H1 (cell line): ENCODE data around the gene CYP11A1. TPM values are rescaled to one million over a fixed set of nuclear protein-coding genes. Genes with fewer than 3 reads are reported as not detected.

Experiments
- CTCF ChIA-PET: fragments of 300-600 bp; sonication (Branson Sonifier 250); formaldehyde crosslinking; loops from one replicate; lab custom pipeline; 2021; ENCODE audit not compliant: partially characterized antibody; lab: Charles Lee
- POLR2A ChIA-PET: fragments of 300-600 bp; sonication (Branson Sonifier 250); formaldehyde crosslinking; loops from one replicate; lab custom pipeline; 2021; ENCODE audit warnings: inconsistent platforms; ENCODE audit not compliant: partially characterized antibody; lab: Charles Lee
- DNase-seq, 2 experiments: peaks; one replicate each; pipeline versions ENCODE4 v3.0.0 to v3.0.0-alpha.2; 2010 to 2022; ENCODE audit warnings: low spot score in 2 of 2, low read depth in 1 of 2, mixed read lengths in 1 of 2
- FAIRE-seq: peaks from 2 replicates; lab custom pipeline; 2011; peaks lifted over from hg19 to GRCh38; lab: Jason Lieb, UNC
- H2AFZ ChIP-seq: 2 replicates; pipeline ENCODE4 v1.8.1; 2012; ENCODE audit warnings: low read length, inconsistent platforms
- H2AK5ac ChIP-seq: 2 replicates; pipeline ENCODE4 v1.6.1; 2013; ENCODE audit warnings: low read depth, low read length
- H2BK120ac ChIP-seq: replicated peaks from 2 replicates; pipeline ENCODE3; 2013; ENCODE audit warnings: low read depth, low read length, inconsistent platforms
- H2BK12ac ChIP-seq: 2 replicates; pipeline ENCODE4 v1.6.1; 2013; ENCODE audit warnings: low read depth, low read length
- H2BK15ac ChIP-seq: 2 replicates; pipeline ENCODE4 v1.6.1; 2013; ENCODE audit warnings: low read length
- H2BK20ac ChIP-seq: 2 replicates; pipeline ENCODE4 v1.6.1; 2013; ENCODE audit warnings: low read length
- H2BK5ac ChIP-seq: 2 replicates; pipeline ENCODE4 v1.6.1; 2013; ENCODE audit warnings: low read depth, low read length
- H3K14ac ChIP-seq: 2 replicates; pipeline ENCODE4 v1.6.1; 2013; ENCODE audit warnings: inconsistent platforms; ENCODE audit not compliant: insufficient read length
- H3K18ac ChIP-seq: 2 replicates; pipeline ENCODE4 v1.6.1; 2013; ENCODE audit warnings: low read length; ENCODE audit errors: extremely low read depth
- H3K23ac ChIP-seq: 2 replicates; pipeline ENCODE4 v1.6.1; 2013; ENCODE audit warnings: inconsistent platforms; ENCODE audit not compliant: insufficient read length
- H3K23me2 ChIP-seq: 2 replicates; pipeline ENCODE4 v1.6.1; 2013; ENCODE audit warnings: low read depth, low read length
- H3K27ac ChIP-seq: 2 replicates; pipeline ENCODE4 v1.6.1; 2011; ENCODE audit warnings: low read depth, low read length, inconsistent platforms
- H3K27me3 ChIP-seq, 4 experiments: replicated peaks in 1 of 4; 1 replicate in 1 of 4; 2 replicates in 3 of 4; pipeline versions ENCODE4 v1.6.1 to v1.8.1; 2011 to 2013; ENCODE audit warnings: low read length in 3 of 4, mild to moderate bottlenecking in 3 of 4, inconsistent platforms in 2 of 4, mixed read lengths in 2 of 4, moderate library complexity in 1 of 4; ENCODE audit not compliant: control insufficient read depth in 3 of 4, insufficient read depth in 3 of 4; ENCODE audit errors: extremely low read depth in 1 of 4
- H3K36me3 ChIP-seq, 4 experiments: 2 replicates each; pipeline versions ENCODE4 v1.6.1 to v1.8.1; 2011 to 2013; ENCODE audit warnings: mild to moderate bottlenecking in 4 of 4, low read length in 3 of 4, moderate library complexity in 2 of 4, control low read depth in 1 of 4, inconsistent platforms in 1 of 4; ENCODE audit not compliant: insufficient read depth in 4 of 4, control insufficient read depth in 2 of 4
- H3K4ac ChIP-seq: replicated peaks from 2 replicates; pipeline ENCODE3; 2013; ENCODE audit warnings: low read length, low read depth, mixed read lengths, inconsistent platforms; ENCODE audit not compliant: insufficient read length
- H3K4me1 ChIP-seq, 4 experiments: replicated peaks in 1 of 4; 1 replicate in 1 of 4; 2 replicates in 3 of 4; pipeline versions ENCODE4 v1.6.1 to v1.8.1; 2011 to 2013; ENCODE audit warnings: low read length in 3 of 4, inconsistent platforms in 2 of 4, mixed read lengths in 1 of 4; ENCODE audit not compliant: insufficient read depth in 4 of 4, control insufficient read depth in 3 of 4
- H3K4me2 ChIP-seq, 2 experiments: 2 replicates each; pipeline versions ENCODE4 v1.6.1 to v1.8.1; 2011 to 2013; ENCODE audit warnings: low read depth in 2 of 2, low read length in 2 of 2, control low read depth in 1 of 2, inconsistent platforms in 1 of 2, mild to moderate bottlenecking in 1 of 2; ENCODE audit not compliant: insufficient read depth in 1 of 2
- H3K4me3 ChIP-seq, 4 experiments: fragments of 200-600, 300-600 bp in 1 of 4; sonication (generic), shearing (Covaris generic), sonication (Bioruptor Twin) in 1 of 4; 2 replicates each; pipeline versions ENCODE4 v1.5.1 to v1.8.1; 2011 to 2016; ENCODE audit warnings: low read length in 4 of 4, low read depth in 3 of 4, control low read depth in 2 of 4, inconsistent platforms in 2 of 4, mild to moderate bottlenecking in 2 of 4, mixed read lengths in 1 of 4, moderate library complexity in 1 of 4; ENCODE audit not compliant: insufficient read depth in 2 of 4; ENCODE audit errors: extremely low read depth in 1 of 4
- H3K56ac ChIP-seq: replicated peaks from 2 replicates; pipeline ENCODE3; 2013; ENCODE audit warnings: low read depth, mild to moderate bottlenecking, mixed read lengths, low read length, inconsistent platforms; ENCODE audit not compliant: insufficient read length
- H3K79me1 ChIP-seq: 2 replicates; pipeline ENCODE4 v1.6.1; 2013; ENCODE audit warnings: low read depth, low read length, control low read depth
- H3K79me2 ChIP-seq, 2 experiments: 2 replicates each; pipeline versions ENCODE4 v1.6.1 to v1.8.1; 2012 to 2013; ENCODE audit warnings: low read length in 2 of 2, mild to moderate bottlenecking in 2 of 2, inconsistent platforms in 1 of 2; ENCODE audit not compliant: insufficient read depth in 2 of 2, control insufficient read depth in 1 of 2
- H3K9ac ChIP-seq, 4 experiments: replicated peaks in 1 of 4; 1 replicate in 1 of 4; 2 replicates in 3 of 4; pipeline versions ENCODE4 v1.6.1 to v1.8.1; 2011 to 2013; ENCODE audit warnings: low read depth in 3 of 4, low read length in 3 of 4, control low read depth in 2 of 4, mild to moderate bottlenecking in 2 of 4, moderate library complexity in 2 of 4, inconsistent platforms in 1 of 4; ENCODE audit errors: extremely low read depth in 1 of 4
- H3K9me3 ChIP-seq, 2 experiments: 2 replicates each; pipeline versions ENCODE4 v1.6.1 to v1.8.1; 2012 to 2013; ENCODE audit warnings: mild to moderate bottlenecking in 2 of 2, moderate library complexity in 2 of 2, control low read depth in 1 of 2, inconsistent platforms in 1 of 2, low read depth in 1 of 2, low read length in 1 of 2, mixed read lengths in 1 of 2; ENCODE audit not compliant: insufficient read depth in 2 of 2
- H4K20me1 ChIP-seq, 2 experiments: replicated peaks in 1 of 2; 2 replicates each; pipeline versions ENCODE3 to v1.8.1; 2011 to 2013; ENCODE audit warnings: inconsistent platforms in 2 of 2, low read length in 2 of 2, mild to moderate bottlenecking in 1 of 2; ENCODE audit not compliant: insufficient read depth in 2 of 2, control insufficient read depth in 1 of 2
- H4K5ac ChIP-seq: 2 replicates; pipeline ENCODE4 v1.6.1; 2013; ENCODE audit warnings: low read length, low read depth, mixed read lengths, inconsistent platforms; ENCODE audit not compliant: insufficient read length
- H4K8ac ChIP-seq: 2 replicates; pipeline ENCODE4 v1.8.0; 2013; ENCODE audit warnings: mild to moderate bottlenecking, moderate library complexity, low read length, inconsistent platforms; ENCODE audit not compliant: insufficient read depth; ENCODE audit errors: extremely low read depth
- H4K91ac ChIP-seq: replicated peaks from 2 replicates; pipeline ENCODE3; 2013; ENCODE audit warnings: low read length, mixed read lengths, inconsistent platforms; ENCODE audit not compliant: insufficient read length
- CREB1 ChIP-seq: IDR thresholded peaks from 2 replicates; pipeline ENCODE4 v1.6.1; 2012; ENCODE audit warnings: inconsistent platforms
- CTCF ChIP-seq, 3 experiments: IDR thresholded peaks; 1 replicate in 2 of 3; 2 replicates in 1 of 3; pipeline versions ENCODE4 v1.5.1 to v1.6.1; 2011; ENCODE audit warnings: low read length in 3 of 3, mild to moderate bottlenecking in 3 of 3, inconsistent platforms in 2 of 3, low read depth in 1 of 3, moderate library complexity in 1 of 3; ENCODE audit not compliant: insufficient read depth in 1 of 3; ENCODE audit errors: control extremely low read depth in 1 of 3
- EZH2 ChIP-seq: fragments of 200-600 bp; sonication (generic); IDR thresholded peaks from 2 replicates; pipeline ENCODE4 v1.7.1; 2012; ENCODE audit warnings: low read depth, mild to moderate bottlenecking, moderate library complexity, low read length, inconsistent platforms; ENCODE audit not compliant: severe bottlenecking
- KDM5A ChIP-seq: fragments of 200-600 bp; IDR thresholded peaks from 2 replicates; pipeline ENCODE4 v1.7.1; 2012; ENCODE audit warnings: mild to moderate bottlenecking, low read length, inconsistent platforms, mixed read lengths
- PHF8 ChIP-seq: fragments of 200-600 bp; sonication (generic); conservative IDR thresholded peaks from 2 replicates; pipeline ENCODE4 v1.7.1; 2012; ENCODE audit warnings: low read depth, mild to moderate bottlenecking, inconsistent platforms, low read length, moderate library complexity
- RXRA ChIP-seq: IDR thresholded peaks from 2 replicates; pipeline ENCODE4 v1.6.1; 2011; ENCODE audit warnings: low read depth, mild to moderate bottlenecking, low read length, moderate library complexity; ENCODE audit not compliant: insufficient read depth
- SP2 ChIP-seq: IDR thresholded peaks from 2 replicates; pipeline ENCODE4 v1.6.1; 2012; ENCODE audit warnings: mild to moderate bottlenecking, low read length, inconsistent platforms
- TBP ChIP-seq: IDR thresholded peaks from 2 replicates; pipeline ENCODE4 v1.6.1; 2011; ENCODE audit warnings: low read depth, low read length, improper control_type of control experiment
- WGBS, 2 experiments: shearing (Covaris generic) in 1 of 2; methylation state at CpG; one replicate each; pipeline versions ENCODE4 v1.1.6 to v1.1.7; 2013 to 2015; ENCODE audit warnings: low lambda C conversion rate in 2 of 2, mixed read lengths in 2 of 2, inconsistent platforms in 1 of 2, low coverage in 1 of 2, missing lambda C conversion rate in 1 of 2; ENCODE audit not compliant: insufficient replicate concordance in 2 of 2, insufficient coverage in 1 of 2, insufficient read length in 1 of 2; ENCODE audit errors: extremely low coverage in 1 of 2, missing lambda C conversion rate in 1 of 2; 5-methylcytosine and 5-hydroxymethylcytosine counted together
- polyA plus RNA-seq, 7 experiments: library from polyadenylated mRNA; depleted of rRNA in 3 of 7; stranded (reverse) in 5 of 7; unstranded in 2 of 7; fragments of >200 nt in 5 of 7; fragments of 200-250 nt in 2 of 7; gene quantifications; 1 replicate in 5 of 7; 2 replicates in 1 of 7; 4 replicates in 1 of 7; pipeline versions ENCODE4 v1.2.1 to v1.2.3, GENCODE V29; 2011 to 2013; ENCODE audit warnings: missing spikeins in 2 of 7, mixed read lengths in 2 of 7
- total RNA-seq: library from RNA; stranded (reverse); fragmentation: NEBNext Ultra II Directional; extraction: Animal tissue kit (Norgen Biotek cat#: 25700); gene quantifications from 2 replicates; pipeline ENCODE4 v1.2.1, GENCODE V29; 2021

Gene CYP11A1
- total and polyA plus RNA-seq, 2 of the 8 experiments (the other 6 are each of a cell fraction or from before 2014, with no cell fraction given), result 1.9 to 7.2 TPM

- TF ChIP-seq SP2, result no peak
- TF ChIP-seq TBP, result no peak
- no peak for TF ChIP-seq PHF8
- TF ChIP-seq CTCF (IDR thresholded peaks at IDR 0.05; ENCODE audit: control extremely low read depth in 1 of 3, insufficient read depth in 1 of 3, low read depth in 1 of 3, low read length in 3 of 3), result no peak
- TF ChIP-seq EZH2, result no peak
- no peak for TF ChIP-seq RXRA
- no peak for TF ChIP-seq KDM5A
- TF ChIP-seq CREB1, result no peak
- TF ChIP-seq, all 59 proteins: peak for 0
- Histone ChIP-seq H3K27ac (no peak overlapping the region), H3K27me3 (peaks cover 0 to 16% (median 10%) of the 10 kb centered on the region in 4 experiments; a peak in 5 of 7 replicates), H3K4me2 (peak overlapping the region; percentile 78 to 79), H2BK5ac (peak overlapping the region; percentile 20; the same call in 1 of the 2 replicates), H3K79me1 (no peaks in the 10 kb centered on the region), H2BK15ac (peak overlapping the region; percentile 25; the same call in 1 of the 2 replicates), H3K23ac (no peak overlapping the region), H3K4me1 (peaks cover 3 to 13% (median 8%) of the 10 kb centered on the region in 4 experiments), H3K56ac (no peak overlapping the region), H3K14ac (no peak overlapping the region), H2AK5ac (no peak overlapping the region), H3K4me3 (peak overlapping the region; percentile 53 to 67 (median 65)), H4K5ac (no peak overlapping the region), H3K9me3 (no peaks in the 10 kb centered on the region), H3K18ac (peak overlapping the region; percentile 86), H2BK20ac (no peak overlapping the region), H4K20me1 (no peaks in the 10 kb centered on the region), H3K79me2 (no peaks in the 10 kb centered on the region), H2AFZ (peak overlapping the region; percentile 33), H3K23me2 (peaks cover 6% of the 10 kb centered on the region; the same call in 1 of the 2 replicates), H4K91ac (peak overlapping the region; percentile 17), H2BK120ac (no peak overlapping the region), H3K4ac (no peak overlapping the region), H2BK12ac (peak overlapping the region; percentile 94; the same call in 1 of the 2 replicates), H3K9ac (peak overlapping the region in 3 of 4 experiments; percentile 48 to 72 (median 67); a peak in 3 of 7 replicates), H3K36me3 (no peaks in the 10 kb centered on the region), H4K8ac (no peak overlapping the region)
- DNase-seq (no peak), FAIRE-seq (no peak)
- ChIA-PET POLR2A (interaction anchor here (0.8 to 2.7 kb wide), 2 partner anchors 8 to 65 kb away, joined by 3 to 9 read pairs; no protein-coding TSS in a partner anchor), CTCF (interaction anchor here (0.7 to 36.8 kb wide), 3 partner anchors 16 to 71 kb away, joined by 3 to 1311 read pairs (median 3); partner anchors contain the start of gene SEMA7A)
- WGBS, 2 experiments, result 41% methylated on average over 10 of the region's 12 CpGs; no CpG with 5 or more reads in 1 of the 2 experiments
Measured at GRCh38 chr15:74364936-74365597, 2.4 kb downstream of the CYP11A1 start.
